Aorta (tissue), 5 donors: ENCODE measurements around the gene INHBA. TPM values are rescaled to one million over a fixed set of nuclear protein-coding genes. Genes with fewer than 3 reads are reported as not detected.
A peak's percentile ranks its signal among the peaks of the same experiment; 100 is the strongest.

Source experiments
- ATAC-seq: fragments of 200-7000 bp; cut with Tn5 transposase; one replicate; pipeline ENCODE4 v1.9.1; 2022; ENCODE audit warnings: moderate library complexity; ENCODE audit not compliant: low FRiP score
- DNase-seq, 2 donors: peaks; one replicate each; pipeline ENCODE4 v3.0.0-alpha.2; 2020
- H3K27ac ChIP-seq, 2 donors: one replicate each; pipeline ENCODE4 v1.5.1; 2013; ENCODE audit warnings: low read length in 2 of 2, mild to moderate bottlenecking in 2 of 2, moderate library complexity in 2 of 2, control low read depth in 1 of 2, inconsistent platforms in 1 of 2, low read depth in 1 of 2
- H3K27me3 ChIP-seq, 2 donors: one replicate each; pipeline ENCODE4 v1.6.1; 2013; ENCODE audit warnings: control low read depth in 1 of 2, low read length in 1 of 2, mild to moderate bottlenecking in 1 of 2, moderate library complexity in 1 of 2; ENCODE audit not compliant: insufficient read depth in 2 of 2, control insufficient read depth in 1 of 2
- H3K36me3 ChIP-seq, 2 donors: one replicate each; pipeline ENCODE4 v1.6.1; 2013; ENCODE audit warnings: control low read depth in 1 of 2, low read length in 1 of 2, mild to moderate bottlenecking in 1 of 2; ENCODE audit not compliant: insufficient read depth in 2 of 2, control insufficient read depth in 1 of 2
- H3K4me1 ChIP-seq, 2 donors: one replicate each; pipeline ENCODE4 v1.6.1; 2013; ENCODE audit warnings: low read length in 2 of 2, control low read depth in 1 of 2, mild to moderate bottlenecking in 1 of 2, moderate library complexity in 1 of 2; ENCODE audit not compliant: insufficient read depth in 2 of 2, control insufficient read depth in 1 of 2
- H3K4me3 ChIP-seq, 2 donors: one replicate each; pipeline ENCODE4 v1.5.1; 2013; ENCODE audit warnings: low read length in 2 of 2, control low read depth in 1 of 2, mild to moderate bottlenecking in 1 of 2
- H3K9me3 ChIP-seq: one replicate; pipeline ENCODE4 v1.6.1; 2013; ENCODE audit warnings: mild to moderate bottlenecking, low read length; ENCODE audit not compliant: control insufficient read depth
- WGBS, 2 donors: extraction: QIAGEN DNeasy Blood & Tissue Kit; methylation state at CpG; one replicate each; pipeline ENCODE4 v1.1.7; 2013; 5-methylcytosine and 5-hydroxymethylcytosine counted together
- intact Hi-C, 2 donors: fragments of 100-400 bp; cut with DNase I; formaldehyde crosslinking; loops; one replicate each; pipeline versions ENCODE4 v1.14.2 to v1.15.0; 2022
- long read RNA-seq, 2 donors: library from polyadenylated mRNA; unstranded; transcript quantifications; one replicate each; pipeline ENCODE4 v2.0.0, GENCODE V29; 2020 to 2021
- polyA plus RNA-seq, 2 donors: library from polyadenylated mRNA; stranded (reverse); fragments of 200-250 nt; gene quantifications; one replicate each; pipeline ENCODE4 v1.2.3, GENCODE V29; 2013
- total RNA-seq, 2 donors: library from RNA; stranded (reverse); fragmentation: NEBNext Ultra II Directional; extraction: Animal tissue kit (Norgen Biotek cat#: 25700); gene quantifications; one replicate each; pipeline ENCODE4 v1.2.1, GENCODE V29; 2021
- donor health status: healthy with polysubstance abuse.
- donor health status: Bipolar disorder and iron deficiency.
- donor health status: DM: no; HTN: no; CAD: no.
- donor health status: DM: no; HTN: no; CAD: no.
- donor health status: DM: yes; HTN: yes; CAD: no.

INHBA gene
- total RNA-seq (10 to 100 TPM; 30.8 to 73.3 TPM), polyA plus RNA-seq (10 to 100 TPM; 22.9 to 23.7 TPM)
- long read RNA-seq, donor 1, full-length matches to known transcripts, result 183 of 206 reads
- long read RNA-seq, donor 1, partial matches to known transcripts, result 3 of 206 reads
- long read RNA-seq, donor 1, other reads (novel, unspliced or antisense), result 20 of 206 reads
- long read RNA-seq, donor 2, full-length matches to known transcripts, result 8 of 16 reads
- long read RNA-seq, donor 2, partial matches to known transcripts, result 2 of 16 reads
- long read RNA-seq, donor 2, other reads (novel, unspliced or antisense), result 6 of 16 reads

GRCh38 chr7:41702635-41703371, at the start of gene INHBA:
Gene INHBA (minus strand): TSS chr7:41703090. CDS start chr7:41700374, 2,716 bp downstream.
- peak within 1 kb of the TSS; percentile 16 to 63 for H3K4me3 ChIP-seq

GRCh38 chr7:41752615-41753014, 49.7 kb upstream of the INHBA start:
- Histone ChIP-seq H3K4me3 (no peak overlapping the region), H3K27me3 (no peaks in the 10 kb centered on the region), H3K4me1 (no peaks in the 10 kb centered on the region), H3K9me3 (peaks cover 2% of the 10 kb centered on the region), H3K27ac (no peak overlapping the region), H3K36me3 (no peaks in the 10 kb centered on the region)
- DNase-seq, result no peak
- intact Hi-C loops, result no loop called here
- no peak for ATAC-seq
- WGBS, 2 donors, result 93% methylated on average over 2 of the region's 2 CpGs

More at GRCh38 chr7:41702635-41703371, at the start of gene INHBA:
- Histone ChIP-seq H3K4me1 (peaks cover 2% of the 10 kb centered on the region in 2 donors), H3K36me3 (no peaks in the 10 kb centered on the region), H3K9me3 (no peaks in the 10 kb centered on the region), H3K27ac (peak within 1 kb of the TSS; percentile 45 to 46), H3K27me3 (no peaks in the 10 kb centered on the region)
- no peak for DNase-seq
- no peak for ATAC-seq
- WGBS, 2 donors, result 17 to 30% methylated on average over 3 of the region's 3 CpGs
- intact Hi-C loops, result loop anchor here (5.0 to 10.0 kb wide), 7 partner anchors 516 to 1498 kb away; no protein-coding TSS in a partner anchor

GRCh38 chr7:41750661-41751540, 48.0 kb upstream of the INHBA start:
- intact Hi-C loops, result no loop called here
- H3K36me3 ChIP-seq, result no peaks in the 10 kb centered on the region
- WGBS, 2 donors, result 57 to 70% methylated on average over 1 of the region's 1 CpG
- ATAC-seq (no peak), DNase-seq (no peak)
- H3K27me3 ChIP-seq, result no peaks in the 10 kb centered on the region
- no peak overlapping the region for H3K27ac ChIP-seq
- no peak overlapping the region for H3K4me3 ChIP-seq
- peaks cover 2% of the 10 kb centered on the region for H3K9me3 ChIP-seq
- no peaks in the 10 kb centered on the region for H3K4me1 ChIP-seq

- no peak overlapping the region for H3K27ac ChIP-seq
- no peaks in the 10 kb centered on the region for H3K9me3 ChIP-seq
- intact Hi-C loops, result no loop called here
- no peak for DNase-seq
- H3K4me3 ChIP-seq, result no peak overlapping the region
- no peaks in the 10 kb centered on the region for H3K4me1 ChIP-seq
- ATAC-seq, result no peak
- no peaks in the 10 kb centered on the region for H3K27me3 ChIP-seq
- no peaks in the 10 kb centered on the region for H3K36me3 ChIP-seq
Measured at GRCh38 chr7:41747961-41748360, 45.1 kb upstream of the INHBA start.

GRCh38 chr7:41745451-41745850, 42.6 kb upstream of the INHBA start:
- no peaks in the 10 kb centered on the region for H3K4me1 ChIP-seq
- DNase-seq (no peak), ATAC-seq (no peak)
- no peak overlapping the region for H3K27ac ChIP-seq
- intact Hi-C loops, result no loop called here
- H3K27me3 ChIP-seq, result no peaks in the 10 kb centered on the region
- no peak overlapping the region for H3K4me3 ChIP-seq
- no peaks in the 10 kb centered on the region for H3K36me3 ChIP-seq
- H3K9me3 ChIP-seq, result peaks cover 6% of the 10 kb centered on the region

GRCh38 chr7:41744161-41744560, 41.3 kb upstream of the INHBA start:
- Histone ChIP-seq H3K9me3 (peaks cover 6% of the 10 kb centered on the region), H3K27me3 (no peaks in the 10 kb centered on the region), H3K27ac (no peak overlapping the region), H3K4me3 (no peak overlapping the region), H3K36me3 (no peaks in the 10 kb centered on the region), H3K4me1 (no peaks in the 10 kb centered on the region)
- no peak for ATAC-seq
- DNase-seq, result no peak
- WGBS, 2 donors, result 37 to 38% methylated on average over 4 of the region's 4 CpGs
- intact Hi-C loops, result no loop called here

- Histone ChIP-seq H3K4me1 (no peaks in the 10 kb centered on the region), H3K27me3 (no peaks in the 10 kb centered on the region), H3K27ac (no peak overlapping the region), H3K9me3 (peaks cover 6% of the 10 kb centered on the region), H3K36me3 (no peaks in the 10 kb centered on the region), H3K4me3 (no peak overlapping the region)
- no peak for ATAC-seq
- no peak for DNase-seq
- WGBS, 2 donors, result 82 to 84% methylated on average over 2 of the region's 2 CpGs
- intact Hi-C loops, result no loop called here
Measured at GRCh38 chr7:41742401-41743020, 39.6 kb upstream of the INHBA start.

GRCh38 chr7:41738806-41739205, 35.9 kb upstream of the INHBA start:
- no peak overlapping the region for H3K4me3 ChIP-seq
- H3K36me3 ChIP-seq, result no peaks in the 10 kb centered on the region
- DNase-seq, result no peak
- WGBS, 2 donors, result 94% methylated on average over 3 of the region's 3 CpGs
- intact Hi-C loops, result no loop called here
- no peaks in the 10 kb centered on the region for H3K27me3 ChIP-seq
- no peak for ATAC-seq
- no peaks in the 10 kb centered on the region for H3K4me1 ChIP-seq
- no peak overlapping the region for H3K27ac ChIP-seq
- H3K9me3 ChIP-seq, result peaks cover 6% of the 10 kb centered on the region
